Adrenal gland (tissue), 5 donors: ENCODE results near the gene ABCC3.

Experiments
- POLR2A ChIP-seq, 2 donors: fragments of 450-650 bp; IDR thresholded peaks; one replicate each; pipeline ENCODE4 v1.6.1; 2017; ENCODE audit warnings: antibody characterized with exemption in 2 of 2, mild to moderate bottlenecking in 2 of 2, moderate library complexity in 1 of 2
- TF ChIP-seq, protein P1 (sequence below), 6 experiments: fragments of 450-650 bp in 4 of 6; fragments of 200-600 bp in 2 of 6; sonication (generic) in 1 of 6; IDR thresholded peaks; 1 replicate in 5 of 6; 2 replicates in 1 of 6; pipeline versions ENCODE4 v1.5.1 to v1.8.0; 2016 to 2021; ENCODE audit warnings: antibody characterized with exemption in 6 of 6, mild to moderate bottlenecking in 2 of 6, moderate library complexity in 1 of 6
- donor health status: DM: no; HTN: no; CAD: no.

DNA sequence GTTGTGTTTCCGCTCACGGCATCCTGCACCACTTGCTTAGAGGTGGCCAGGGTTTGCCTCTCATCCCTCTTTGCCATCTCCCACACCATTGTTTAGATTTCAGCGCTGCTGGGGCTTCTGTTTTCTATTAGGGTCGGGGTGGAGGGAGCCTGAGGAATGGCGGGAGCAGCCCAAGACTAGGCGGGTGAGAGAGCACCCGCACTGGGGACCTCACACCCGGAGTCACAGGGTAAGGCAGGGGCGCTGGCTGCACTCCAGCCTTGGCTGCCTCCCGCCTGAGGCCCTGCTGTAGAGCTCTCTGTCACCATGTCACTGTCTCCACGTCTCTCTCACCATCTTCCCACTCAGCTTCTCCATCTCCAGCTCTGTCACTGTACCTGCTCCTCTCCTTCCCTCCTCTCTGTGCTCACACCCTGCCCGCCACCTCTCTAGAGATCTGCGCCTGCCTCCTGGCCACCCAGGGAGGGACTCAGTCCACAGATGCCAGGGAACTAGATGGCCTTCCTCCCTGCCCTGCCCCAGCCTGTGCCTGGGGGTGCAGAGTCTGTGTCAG lies 32.8 kb upstream of the ABCC3 start:
- TF ChIP-seq, protein P1, sequence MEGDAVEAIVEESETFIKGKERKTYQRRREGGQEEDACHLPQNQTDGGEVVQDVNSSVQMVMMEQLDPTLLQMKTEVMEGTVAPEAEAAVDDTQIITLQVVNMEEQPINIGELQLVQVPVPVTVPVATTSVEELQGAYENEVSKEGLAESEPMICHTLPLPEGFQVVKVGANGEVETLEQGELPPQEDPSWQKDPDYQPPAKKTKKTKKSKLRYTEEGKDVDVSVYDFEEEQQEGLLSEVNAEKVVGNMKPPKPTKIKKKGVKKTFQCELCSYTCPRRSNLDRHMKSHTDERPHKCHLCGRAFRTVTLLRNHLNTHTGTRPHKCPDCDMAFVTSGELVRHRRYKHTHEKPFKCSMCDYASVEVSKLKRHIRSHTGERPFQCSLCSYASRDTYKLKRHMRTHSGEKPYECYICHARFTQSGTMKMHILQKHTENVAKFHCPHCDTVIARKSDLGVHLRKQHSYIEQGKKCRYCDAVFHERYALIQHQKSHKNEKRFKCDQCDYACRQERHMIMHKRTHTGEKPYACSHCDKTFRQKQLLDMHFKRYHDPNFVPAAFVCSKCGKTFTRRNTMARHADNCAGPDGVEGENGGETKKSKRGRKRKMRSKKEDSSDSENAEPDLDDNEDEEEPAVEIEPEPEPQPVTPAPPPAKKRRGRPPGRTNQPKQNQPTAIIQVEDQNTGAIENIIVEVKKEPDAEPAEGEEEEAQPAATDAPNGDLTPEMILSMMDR (IDR thresholded peaks at IDR 0.05) = no peak
- no peak for TF ChIP-seq POLR2A (IDR thresholded peaks at IDR 0.05)
